ENCODE data around the gene LGR6. TPM values are rescaled to one million over a fixed set of nuclear protein-coding genes. Genes with fewer than 3 reads are reported as not detected.

LGR6 gene
- total RNA-seq, 1 donor from 2014 or later, result 26.0 TPM

DNA sequence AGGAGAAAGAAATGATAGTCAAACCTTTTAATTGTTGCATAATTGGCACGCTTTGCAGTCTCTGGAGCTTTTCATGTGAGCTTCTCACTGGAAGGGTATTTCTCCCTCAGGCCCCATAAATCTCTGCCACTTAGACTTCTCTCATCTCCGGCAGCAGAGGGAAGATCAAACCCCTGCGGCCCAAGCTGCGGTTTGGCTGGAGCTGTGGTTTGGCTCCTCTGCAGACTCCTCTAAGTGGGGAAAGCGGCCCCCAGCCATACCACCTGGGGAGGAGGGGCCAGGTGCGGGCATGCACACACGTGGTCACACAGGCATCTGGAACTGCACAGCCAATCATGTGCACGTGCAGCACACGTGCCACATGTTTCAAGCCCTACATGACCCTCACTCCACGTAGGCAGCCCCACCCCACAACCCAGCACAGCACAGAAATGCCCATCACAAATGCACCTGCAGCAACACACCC, 89.8 kb downstream of the LGR6 start:
- Histone ChIP-seq H3K27me3 (no peaks in the 10 kb centered on the region), H3K4me1 (peaks cover 22 to 49% of the 10 kb centered on the region in 2 donors), H3K4me3 (no peak overlapping the region), H3K9me3 (no peaks in the 10 kb centered on the region), H3K27ac (peak overlapping the region; percentile 78 to 79), H3K36me3 (peaks cover 0 to 8% of the 10 kb centered on the region in 2 donors)
- no peak for DNase-seq (ENCODE audit: low spot score in 2 of 2)
- TF ChIP-seq, protein P1, sequence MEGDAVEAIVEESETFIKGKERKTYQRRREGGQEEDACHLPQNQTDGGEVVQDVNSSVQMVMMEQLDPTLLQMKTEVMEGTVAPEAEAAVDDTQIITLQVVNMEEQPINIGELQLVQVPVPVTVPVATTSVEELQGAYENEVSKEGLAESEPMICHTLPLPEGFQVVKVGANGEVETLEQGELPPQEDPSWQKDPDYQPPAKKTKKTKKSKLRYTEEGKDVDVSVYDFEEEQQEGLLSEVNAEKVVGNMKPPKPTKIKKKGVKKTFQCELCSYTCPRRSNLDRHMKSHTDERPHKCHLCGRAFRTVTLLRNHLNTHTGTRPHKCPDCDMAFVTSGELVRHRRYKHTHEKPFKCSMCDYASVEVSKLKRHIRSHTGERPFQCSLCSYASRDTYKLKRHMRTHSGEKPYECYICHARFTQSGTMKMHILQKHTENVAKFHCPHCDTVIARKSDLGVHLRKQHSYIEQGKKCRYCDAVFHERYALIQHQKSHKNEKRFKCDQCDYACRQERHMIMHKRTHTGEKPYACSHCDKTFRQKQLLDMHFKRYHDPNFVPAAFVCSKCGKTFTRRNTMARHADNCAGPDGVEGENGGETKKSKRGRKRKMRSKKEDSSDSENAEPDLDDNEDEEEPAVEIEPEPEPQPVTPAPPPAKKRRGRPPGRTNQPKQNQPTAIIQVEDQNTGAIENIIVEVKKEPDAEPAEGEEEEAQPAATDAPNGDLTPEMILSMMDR (IDR thresholded peaks at IDR 0.05), result no peak
- intact Hi-C loops (cut with DNase I), result no loop called here

DNA sequence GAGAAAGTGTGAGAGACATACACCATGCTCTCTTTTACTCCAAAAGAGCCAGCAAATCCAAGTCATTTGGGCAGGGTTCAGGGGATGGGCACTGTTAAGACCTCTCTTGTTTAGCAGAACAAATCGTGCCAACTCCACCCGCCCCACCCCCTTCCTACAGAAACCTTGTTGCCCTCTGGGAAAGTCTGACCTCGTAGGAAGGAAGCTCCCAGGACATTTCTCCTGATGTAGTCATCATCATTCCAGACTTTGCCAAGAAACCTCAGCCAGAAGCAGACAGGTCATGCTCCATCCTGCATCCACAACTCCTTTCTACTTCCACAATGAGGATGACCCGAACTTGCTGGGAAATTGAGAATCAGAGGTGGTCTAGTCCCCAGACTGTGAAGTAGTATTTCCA, 90.4 kb downstream of the LGR6 start:
- DNase-seq (ENCODE audit: low spot score in 2 of 2), result no peak
- Histone ChIP-seq H3K4me3 (no peak overlapping the region), H3K27me3 (no peaks in the 10 kb centered on the region), H3K4me1 (peaks cover 22 to 49% of the 10 kb centered on the region in 2 donors), H3K27ac (peak overlapping the region; percentile 78 to 79), H3K9me3 (no peaks in the 10 kb centered on the region), H3K36me3 (peaks cover 0 to 8% of the 10 kb centered on the region in 2 donors)
- TF ChIP-seq, protein P1 (IDR thresholded peaks at IDR 0.05), result no peak
- intact Hi-C loops (cut with DNase I), result no loop called here

DNA sequence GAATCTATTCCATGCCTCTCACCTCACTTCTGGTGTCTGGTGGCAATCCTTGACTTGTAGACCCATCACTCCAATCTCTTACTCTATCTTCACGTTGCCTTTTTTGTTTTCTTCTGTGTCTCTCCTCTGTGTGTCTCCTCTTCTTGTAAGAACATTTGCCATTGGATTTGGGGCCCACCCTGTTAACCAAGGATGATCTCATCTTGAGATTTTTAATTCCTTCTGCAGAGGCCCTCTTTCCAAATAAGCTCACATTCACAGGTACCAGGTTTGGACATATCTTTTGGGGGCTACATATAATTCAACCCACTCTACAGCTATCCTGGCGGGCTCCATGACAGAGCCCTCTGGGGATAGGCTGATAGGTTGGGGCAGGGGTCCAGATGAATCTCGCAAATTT, 92.3 kb downstream of the LGR6 start:
- TF ChIP-seq, protein P1 (IDR thresholded peaks at IDR 0.05), result no peak
- no peaks in the 10 kb centered on the region for H3K36me3 ChIP-seq
- H3K4me1 ChIP-seq, result peaks cover 17 to 36% of the 10 kb centered on the region in 2 donors
- H3K27ac ChIP-seq, result peak overlapping the region; percentile 78 to 79
- no peaks in the 10 kb centered on the region for H3K27me3 ChIP-seq
- no peak for DNase-seq (ENCODE audit: low spot score in 2 of 2)
- no peaks in the 10 kb centered on the region for H3K9me3 ChIP-seq
- no peak overlapping the region for H3K4me3 ChIP-seq
- intact Hi-C loops (cut with DNase I), result loop anchor here (2.0 kb wide), 2 partner anchors 49 to 93 kb away; partner anchors contain the start of gene LGR6

DNA sequence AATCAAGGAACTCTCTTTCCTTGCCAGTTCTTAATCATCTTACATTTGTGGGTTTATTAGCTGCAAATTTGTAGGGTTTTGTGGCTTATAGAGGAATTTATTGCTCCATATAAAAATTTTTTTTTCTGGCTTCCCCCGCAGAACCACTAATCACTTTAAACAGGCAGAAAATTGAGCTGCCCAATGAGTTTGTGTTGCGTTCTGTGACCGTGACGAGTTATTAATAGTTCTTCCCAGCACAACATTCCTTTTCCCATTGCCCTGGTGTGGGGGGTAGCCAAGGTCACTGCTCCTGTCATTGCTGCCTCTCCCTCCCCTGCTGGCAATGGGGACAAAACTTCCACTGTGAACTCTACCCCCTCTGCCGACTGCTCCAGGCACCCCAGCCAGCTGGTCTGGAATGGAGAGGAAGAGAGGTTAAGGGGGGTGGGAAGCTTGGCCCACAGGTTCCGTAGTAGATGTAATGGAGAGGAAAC, 93.1 kb downstream of the LGR6 start:
- TF ChIP-seq, protein P1 (IDR thresholded peaks at IDR 0.05), result peak; percentile 33 to 45 (median 38)
- Histone ChIP-seq H3K36me3 (no peaks in the 10 kb centered on the region), H3K27ac (peak overlapping the region; percentile 78 to 79), H3K27me3 (no peaks in the 10 kb centered on the region), H3K4me1 (peaks cover 10 to 28% of the 10 kb centered on the region in 2 donors), H3K9me3 (no peaks in the 10 kb centered on the region), H3K4me3 (no peak overlapping the region)
- peak in 1 of 2 donors; percentile 91 for DNase-seq (ENCODE audit: low spot score in 2 of 2)
- intact Hi-C loops (cut with DNase I), result loop anchor here (2.0 kb wide), 2 partner anchors 50 to 94 kb away; partner anchors contain the start of gene LGR6

DNA sequence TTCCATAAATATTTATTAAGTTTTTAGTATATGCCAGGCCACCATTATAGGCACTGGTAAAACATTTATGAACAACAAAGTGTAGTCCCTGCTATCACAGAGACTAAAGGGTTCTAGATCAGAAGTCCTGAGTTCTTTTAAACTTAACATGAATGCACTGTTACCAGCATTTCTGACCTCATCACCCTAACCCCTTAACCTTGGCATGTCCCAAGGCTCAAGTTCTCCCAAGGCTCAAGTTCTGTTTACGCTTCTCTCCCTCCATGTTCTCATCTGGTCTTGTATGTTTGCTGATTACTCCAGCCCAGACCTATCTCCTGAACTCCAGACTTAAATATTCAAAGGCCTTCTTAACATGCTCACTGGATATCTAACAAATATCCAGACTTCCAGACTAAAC, 93.6 kb downstream of the LGR6 start:
- H3K36me3 ChIP-seq, result no peaks in the 10 kb centered on the region

More for the DNA sequence above, 93.6 kb downstream of the LGR6 start:
- no peak overlapping the region for H3K4me3 ChIP-seq
- intact Hi-C loops (cut with DNase I), result loop anchor here (2.0 kb wide), 2 partner anchors 50 to 94 kb away; partner anchors contain the start of gene LGR6
- no peak for DNase-seq (ENCODE audit: low spot score in 2 of 2)
- TF ChIP-seq, protein P1 (IDR thresholded peaks at IDR 0.05), result no peak
- no peaks in the 10 kb centered on the region for H3K27me3 ChIP-seq
- H3K4me1 ChIP-seq, result peaks cover 10 to 28% of the 10 kb centered on the region in 2 donors
- H3K9me3 ChIP-seq, result no peaks in the 10 kb centered on the region
- H3K27ac ChIP-seq, result peak overlapping the region; percentile 78 to 79
